Kidney (tissue), 14 donors: Measurements from ENCODE around the gene SUCLG2. TPM values are rescaled to one million over a fixed set of nuclear protein-coding genes. Genes with fewer than 3 reads are reported as not detected.

ENCODE experiments used
- DNase-seq, 5 donors: peaks; one replicate each; pipeline ENCODE4 v3.0.0-alpha.2; 2013 to 2020
- FAIRE-seq: peaks from 2 replicates; lab custom pipeline; 2012; peaks lifted over from hg19 to GRCh38; lab: Jason Lieb, UNC
- H3K27ac ChIP-seq, 2 donors: one replicate each; pipeline ENCODE4 v1.7.0; 2013; ENCODE audit warnings: low read depth in 2 of 2, low read length in 2 of 2, inconsistent platforms in 1 of 2
- H3K27me3 ChIP-seq: one replicate; pipeline ENCODE4 v1.7.1; 2013; ENCODE audit warnings: low read length, inconsistent platforms; ENCODE audit not compliant: control insufficient read depth, insufficient read depth
- H3K36me3 ChIP-seq, 3 donors: one replicate each; pipeline versions ENCODE4 v1.7.0 to v1.7.1; 2013; ENCODE audit warnings: low read length in 3 of 3, control low read depth in 1 of 3, inconsistent platforms in 1 of 3; ENCODE audit not compliant: insufficient read depth in 3 of 3, control insufficient read depth in 2 of 3
- H3K4me1 ChIP-seq, 3 donors: one replicate each; pipeline versions ENCODE4 v1.7.0 to v1.7.1; 2013; ENCODE audit warnings: low read length in 3 of 3, inconsistent platforms in 1 of 3, low read depth in 1 of 3; ENCODE audit not compliant: control insufficient read depth in 2 of 3, insufficient read depth in 2 of 3
- H3K4me3 ChIP-seq, 3 donors: one replicate each; pipeline versions ENCODE4 v1.7.0 to v1.8.1; 2013; ENCODE audit warnings: low read length in 3 of 3, control low read depth in 1 of 3, inconsistent platforms in 1 of 3
- H3K9ac ChIP-seq, 3 donors: one replicate each; pipeline versions ENCODE4 v1.7.0 to v1.7.1; 2013; ENCODE audit warnings: low read length in 3 of 3, control low read depth in 1 of 3, inconsistent platforms in 1 of 3
- H3K9me3 ChIP-seq, 3 donors: one replicate each; pipeline versions ENCODE4 v1.7.0 to v1.7.1; 2013; ENCODE audit warnings: low read length in 3 of 3, control low read depth in 1 of 3, inconsistent platforms in 1 of 3; ENCODE audit not compliant: control insufficient read depth in 2 of 3, insufficient read depth in 1 of 3
- intact Hi-C: fragments of 100-400 bp; cut with DNase I; formaldehyde crosslinking; loops from one replicate; pipeline ENCODE4 v1.11.1; 2022
- polyA plus RNA-seq: library from polyadenylated mRNA; stranded (reverse); fragments of 350-450 nt; fragmentation: Illumina TruSeq; extraction: RNeasy Lipid Tissue Mini Kit (QIAGEN cat#74804); gene quantifications from one replicate; pipeline ENCODE4 v1.2.3, GENCODE V29; 2014; ENCODE audit warnings: low read depth, low replicate concordance; ENCODE audit not compliant: insufficient read depth
- total RNA-seq: library from RNA; stranded (reverse); fragmentation: NEBNext Ultra II Directional; extraction: Animal tissue kit (Norgen Biotek cat#: 25700); gene quantifications from one replicate; pipeline ENCODE4 v1.2.1, GENCODE V29; 2021
- TF ChIP-seq, protein P1 (sequence below): IDR thresholded peaks from 3 replicates; pipeline ENCODE4 v1.5.1; 2012; ENCODE audit warnings: mild to moderate bottlenecking, moderate library complexity, borderline replicate concordance; ENCODE audit not compliant: insufficient read depth; ENCODE audit errors: extremely low read depth
- donor health status: control.
- donor health status: control.
- donor health status: control.
- donor health status: control.
- donor health status: control.
- donor health status: DM: yes; HTN: yes; CAD: no.
- donor health status: Normal renal cell carcinoma (clear cell type).

The SUCLG2 gene
- total and polyA plus RNA-seq, 2 donors from 2014 or later, result 62.8 to 117 TPM

DNA sequence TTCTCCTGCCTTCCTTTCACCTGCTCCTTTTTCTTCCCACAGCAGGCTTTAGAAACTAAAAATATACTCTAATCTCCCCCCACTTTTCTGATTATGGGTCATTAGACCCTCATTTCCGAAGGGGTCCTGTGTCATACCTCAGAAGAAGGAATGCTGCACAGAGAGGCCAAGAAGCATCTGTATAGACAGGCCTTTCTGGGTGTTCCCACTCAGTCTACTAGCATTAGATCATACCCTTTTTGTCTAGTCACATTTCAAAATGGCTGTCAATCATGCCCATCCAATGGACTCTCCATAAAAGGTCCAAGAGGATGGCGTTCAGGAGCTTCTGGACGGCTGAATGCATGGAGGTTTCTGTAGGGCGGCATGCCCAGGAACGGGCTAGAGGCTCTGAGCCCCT is 192.2 kb downstream of the SUCLG2 start:
- no peak for FAIRE-seq
- Histone ChIP-seq H3K4me1 (peaks cover 0 to 2% (median 0%) of the 10 kb centered on the region in 3 donors), H3K36me3 (no peaks in the 10 kb centered on the region), H3K27ac (no peak overlapping the region), H3K4me3 (no peak overlapping the region), H3K9ac (no peak overlapping the region), H3K27me3 (no peaks in the 10 kb centered on the region), H3K9me3 (no peaks in the 10 kb centered on the region)
- TF ChIP-seq, protein P1, sequence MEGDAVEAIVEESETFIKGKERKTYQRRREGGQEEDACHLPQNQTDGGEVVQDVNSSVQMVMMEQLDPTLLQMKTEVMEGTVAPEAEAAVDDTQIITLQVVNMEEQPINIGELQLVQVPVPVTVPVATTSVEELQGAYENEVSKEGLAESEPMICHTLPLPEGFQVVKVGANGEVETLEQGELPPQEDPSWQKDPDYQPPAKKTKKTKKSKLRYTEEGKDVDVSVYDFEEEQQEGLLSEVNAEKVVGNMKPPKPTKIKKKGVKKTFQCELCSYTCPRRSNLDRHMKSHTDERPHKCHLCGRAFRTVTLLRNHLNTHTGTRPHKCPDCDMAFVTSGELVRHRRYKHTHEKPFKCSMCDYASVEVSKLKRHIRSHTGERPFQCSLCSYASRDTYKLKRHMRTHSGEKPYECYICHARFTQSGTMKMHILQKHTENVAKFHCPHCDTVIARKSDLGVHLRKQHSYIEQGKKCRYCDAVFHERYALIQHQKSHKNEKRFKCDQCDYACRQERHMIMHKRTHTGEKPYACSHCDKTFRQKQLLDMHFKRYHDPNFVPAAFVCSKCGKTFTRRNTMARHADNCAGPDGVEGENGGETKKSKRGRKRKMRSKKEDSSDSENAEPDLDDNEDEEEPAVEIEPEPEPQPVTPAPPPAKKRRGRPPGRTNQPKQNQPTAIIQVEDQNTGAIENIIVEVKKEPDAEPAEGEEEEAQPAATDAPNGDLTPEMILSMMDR, result no peak
- DNase-seq, result no peak
- intact Hi-C loops, result no loop called here

DNA sequence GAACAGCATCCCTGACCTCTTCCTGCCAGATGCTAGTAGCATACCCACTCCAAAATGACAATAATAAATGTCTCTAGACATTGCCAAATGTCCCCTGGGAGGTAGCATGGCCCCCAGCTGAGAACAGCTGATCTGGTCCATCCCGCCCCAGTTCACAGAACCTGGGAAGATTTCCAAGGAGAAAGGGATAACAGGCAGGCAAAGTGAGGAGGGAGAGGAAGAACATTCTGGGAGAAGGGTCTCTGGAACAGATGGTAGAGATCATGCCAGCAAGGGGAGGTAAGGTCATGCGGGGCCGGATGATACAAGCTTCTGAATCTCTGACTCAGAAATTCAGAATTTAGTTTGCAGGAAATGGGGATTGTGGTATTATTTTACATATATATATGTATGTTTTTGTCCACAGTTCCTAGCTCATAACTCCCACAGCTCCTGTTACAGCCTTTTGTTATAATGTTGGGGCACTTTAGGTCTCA is 192.7 kb downstream of the SUCLG2 start:
- no peak overlapping the region for H3K9ac ChIP-seq
- intact Hi-C loops, result no loop called here
- FAIRE-seq (no peak), DNase-seq (peak in 2 of 5 donors; percentile 2 to 8)
- TF ChIP-seq, protein P1, result no peak
- no peak overlapping the region for H3K27ac ChIP-seq
- H3K9me3 ChIP-seq, result no peaks in the 10 kb centered on the region
- no peak overlapping the region for H3K4me3 ChIP-seq
- H3K27me3 ChIP-seq, result no peaks in the 10 kb centered on the region
- H3K36me3 ChIP-seq, result no peaks in the 10 kb centered on the region
- H3K4me1 ChIP-seq, result peaks cover 0 to 2% (median 0%) of the 10 kb centered on the region in 3 donors

DNA sequence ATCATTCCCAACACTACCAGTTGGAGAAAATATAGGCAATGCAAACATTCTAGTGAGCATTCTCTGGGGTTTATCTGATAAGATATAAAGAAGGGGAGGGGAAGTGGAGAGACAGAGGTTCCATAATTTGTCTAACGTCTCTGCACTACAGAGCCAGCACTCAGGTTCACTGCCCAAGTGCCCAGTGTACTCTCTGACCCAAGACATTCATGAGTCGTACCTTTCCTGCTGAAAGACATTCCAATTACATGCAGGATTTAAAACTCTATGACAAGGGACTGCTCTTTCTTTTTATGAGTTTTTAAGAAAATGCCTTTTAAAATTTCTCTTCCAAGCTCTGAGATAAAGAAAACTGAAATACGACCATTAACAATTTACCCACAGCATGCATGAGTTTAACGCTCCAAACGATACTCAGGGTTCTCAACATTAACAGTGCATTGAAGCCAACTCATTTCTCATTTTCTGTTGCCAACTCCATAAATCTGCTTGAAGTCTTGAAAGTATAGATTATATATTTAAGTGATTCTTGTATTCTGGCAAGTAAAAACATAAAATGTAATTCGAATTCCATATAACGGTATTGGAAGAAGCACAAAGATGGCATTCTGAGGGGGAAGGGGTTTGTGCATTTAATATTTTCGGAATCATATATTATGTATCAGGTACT is 193.4 kb downstream of the SUCLG2 start:
- peak in 2 of 5 donors; percentile 9 to 14 for DNase-seq
- Histone ChIP-seq H3K27ac (no peak overlapping the region), H3K4me3 (no peak overlapping the region), H3K36me3 (no peaks in the 10 kb centered on the region), H3K9ac (no peak overlapping the region), H3K9me3 (no peaks in the 10 kb centered on the region), H3K4me1 (peaks cover 0 to 2% (median 0%) of the 10 kb centered on the region in 3 donors), H3K27me3 (no peaks in the 10 kb centered on the region)
- FAIRE-seq, result no peak
- intact Hi-C loops, result no loop called here
- TF ChIP-seq, protein P1, result no peak
